ENCODE results near the gene LRRC8E.
A peak's percentile ranks its signal among the peaks of the same experiment; 100 is the strongest.
"Not testable (repeated sequence)": the region's sequence is repeated elsewhere in the genome, so short reads cannot be mapped to it uniquely, and the experiment has no call there.

LRRC8E gene

DNA sequence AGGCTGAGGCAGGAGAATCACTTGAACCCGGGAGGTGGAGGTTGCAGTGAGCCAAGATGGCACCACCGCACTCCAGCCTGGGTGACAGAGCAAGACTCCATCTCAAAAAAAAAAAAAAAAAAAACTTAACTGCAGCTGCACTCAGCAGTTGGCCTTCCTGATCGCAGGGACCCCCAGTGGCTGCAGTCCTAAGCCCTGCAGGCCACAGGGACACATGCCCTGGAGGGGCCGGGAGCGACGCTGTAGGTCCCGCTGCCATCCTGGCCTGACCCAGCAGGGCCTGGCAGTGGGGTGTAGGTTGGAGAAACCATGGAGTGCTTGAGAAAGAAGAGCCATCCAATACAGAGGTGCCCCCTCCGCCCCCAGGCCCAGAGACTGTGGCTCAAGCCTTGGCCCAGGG lies 29.2 kb upstream of the LRRC8E start:
- not testable (repeated sequence) for H3K27ac Mint-ChIP-seq; H3K4me3 Mint-ChIP-seq; DNase-seq; ATAC-seq (replicated peaks); H3K36me3 Mint-ChIP-seq (ENCODE audit: insufficient read depth); H3K9me3 Mint-ChIP-seq; H3K4me1 Mint-ChIP-seq (ENCODE audit: low read depth in 2 of 2)
- peaks cover 16 to 55% of the 10 kb centered on the region in 2 donors for H3K27me3 Mint-ChIP-seq

DNA sequence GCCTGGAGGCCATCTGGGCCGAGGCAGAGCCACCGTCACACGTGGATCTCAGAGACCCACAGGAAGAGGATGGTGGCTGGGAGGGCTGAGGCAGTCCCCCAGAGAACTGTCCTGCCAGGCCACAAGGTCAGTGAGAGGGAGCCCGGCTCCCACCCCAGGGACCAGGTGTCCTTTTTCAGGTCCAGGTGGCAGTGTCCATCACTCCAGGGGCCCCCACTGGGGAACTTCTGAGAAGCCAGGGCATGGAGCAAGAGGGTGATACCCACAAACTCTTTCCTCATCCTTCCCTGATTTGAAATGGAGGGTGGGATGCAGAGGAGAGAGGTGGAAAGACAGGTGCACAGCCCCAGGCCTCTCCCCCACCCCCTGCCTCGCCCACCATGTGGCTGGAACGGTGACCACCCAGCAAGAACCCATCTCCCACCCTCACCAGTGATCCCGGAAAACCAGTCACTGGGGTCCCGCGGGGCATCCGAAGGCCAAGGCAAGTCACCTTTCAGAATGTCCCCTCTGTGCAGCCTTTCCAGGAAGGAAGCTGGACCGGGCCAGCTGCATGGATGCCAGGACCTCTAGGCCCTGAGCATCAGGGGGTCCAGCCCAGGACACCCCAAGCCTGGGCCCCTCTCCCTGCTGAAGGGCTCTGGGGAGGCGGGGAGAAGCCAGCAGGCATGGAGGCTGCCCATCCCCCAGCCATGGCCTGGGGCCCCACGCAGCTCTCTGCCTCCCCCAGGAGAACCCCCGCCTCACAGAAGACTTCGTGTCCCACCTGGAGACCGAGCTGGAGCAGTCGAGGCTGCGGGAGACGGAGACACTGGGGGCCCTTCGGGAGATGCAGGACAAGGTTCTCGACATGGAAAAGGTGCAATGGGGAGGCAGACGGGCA lies 28.2 kb upstream of the LRRC8E start:
- Mint-ChIP-seq H3K4me1 (ENCODE audit: low read depth in 2 of 2) (peaks cover 5 to 6% of the 10 kb centered on the region in 2 donors), H3K9me3 (no peaks in the 10 kb centered on the region), H3K27ac (no peak overlapping the region), H3K27me3 (peaks cover 18 to 62% of the 10 kb centered on the region in 2 donors), H3K36me3 (ENCODE audit: insufficient read depth) (peaks cover 2% of the 10 kb centered on the region), H3K4me3 (no peak overlapping the region)
- no peak for DNase-seq
- ATAC-seq (replicated peaks), result no peak

DNA sequence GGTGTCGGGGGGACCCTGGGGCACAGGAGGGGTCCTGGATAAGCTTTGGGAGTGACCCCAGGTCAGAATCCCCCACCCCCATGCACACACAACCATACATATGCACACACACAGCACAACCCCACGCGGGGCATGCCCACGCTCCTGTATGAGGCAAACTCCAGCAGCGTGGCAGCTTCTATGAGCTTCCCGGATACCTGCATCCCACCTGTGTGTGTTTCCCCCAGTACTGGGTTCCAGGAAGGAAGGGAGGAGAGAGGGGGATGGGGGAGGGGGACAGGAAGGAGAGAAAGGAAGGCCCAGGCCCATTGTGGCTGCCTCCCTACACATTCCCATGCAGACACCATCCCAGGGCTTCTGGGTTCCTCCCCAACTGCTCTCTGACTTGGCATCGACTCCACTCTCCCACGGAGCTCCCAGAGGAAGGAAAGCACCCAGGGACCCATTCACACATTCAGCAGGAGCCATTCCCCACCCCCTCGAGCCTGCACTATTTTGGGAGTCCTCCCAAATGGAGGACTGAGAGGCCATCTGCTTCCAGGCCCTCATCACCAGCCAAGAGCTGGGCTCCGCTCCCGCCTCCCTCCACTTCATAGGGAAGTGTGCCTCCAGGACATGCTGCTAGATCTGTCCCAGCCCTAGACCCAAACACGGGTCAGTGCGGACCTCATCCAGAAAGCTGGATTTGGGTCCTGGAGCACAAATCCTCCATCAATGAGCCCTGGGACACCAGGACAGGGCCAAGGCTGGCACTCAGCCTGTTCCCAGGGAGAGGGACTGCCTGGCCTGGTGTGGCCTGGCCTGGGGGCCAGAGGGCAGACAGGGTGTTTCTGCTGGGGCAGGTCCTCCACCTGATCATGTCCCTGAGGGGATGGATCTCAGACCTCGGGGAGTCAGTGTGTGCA lies 27.3 kb upstream of the LRRC8E start:
- DNase-seq, result no peak

DNA sequence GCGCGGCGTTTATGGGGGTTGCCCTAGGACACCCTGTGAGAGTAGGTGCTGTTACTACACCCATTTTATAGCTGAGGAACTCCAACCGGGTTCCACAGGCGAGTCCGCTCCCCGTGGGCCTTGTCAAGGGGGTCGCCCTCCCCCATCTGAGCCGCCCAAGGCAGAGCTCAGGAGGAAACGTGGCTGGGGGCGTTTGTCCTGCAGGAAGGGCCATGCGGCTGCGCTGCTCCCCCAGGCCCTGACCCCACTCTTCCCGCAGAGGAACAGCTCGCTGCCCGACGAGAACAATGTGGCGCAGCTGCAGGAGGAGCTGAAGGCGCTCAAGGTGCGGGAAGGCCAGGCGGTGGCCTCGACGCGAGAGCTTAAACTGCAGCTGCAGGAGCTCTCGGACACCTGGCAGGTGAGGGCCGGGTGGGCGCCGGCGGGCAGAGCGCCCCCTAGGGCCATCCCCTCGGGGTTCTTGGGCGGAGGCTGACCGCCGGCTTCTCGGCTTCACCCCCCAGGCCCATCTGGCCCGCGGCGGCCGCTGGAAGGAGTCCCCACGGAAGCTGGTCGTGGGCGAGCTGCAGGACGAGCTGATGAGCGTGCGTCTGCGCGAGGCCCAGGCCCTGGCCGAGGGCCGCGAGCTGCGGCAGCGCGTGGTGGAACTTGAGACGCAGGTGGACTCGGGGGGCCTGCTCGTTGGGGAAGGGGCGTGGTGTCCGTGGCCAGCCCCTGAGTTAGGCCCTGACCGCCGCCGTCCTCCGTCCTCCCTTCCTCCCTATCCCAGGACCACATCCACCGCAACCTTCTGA lies 26.5 kb upstream of the LRRC8E start:
- Mint-ChIP-seq H3K9me3 (no peaks in the 10 kb centered on the region), H3K36me3 (ENCODE audit: insufficient read depth) (peaks cover 4% of the 10 kb centered on the region), H3K4me1 (ENCODE audit: low read depth in 2 of 2) (peaks cover 10% of the 10 kb centered on the region in 2 donors), H3K27ac (no peak overlapping the region), H3K27me3 (peaks cover 22 to 54% of the 10 kb centered on the region in 2 donors), H3K4me3 (peak overlapping the region; percentile 52 to 54)
- no peak for DNase-seq
- ATAC-seq (replicated peaks), result peak; percentile 15

More for the DNA sequence above, 27.3 kb upstream of the LRRC8E start:
- H3K36me3 Mint-ChIP-seq (ENCODE audit: insufficient read depth), result peaks cover 2% of the 10 kb centered on the region
- H3K9me3 Mint-ChIP-seq, result no peaks in the 10 kb centered on the region
- peaks cover 10% of the 10 kb centered on the region in 2 donors for H3K4me1 Mint-ChIP-seq (ENCODE audit: low read depth in 2 of 2)
- H3K27me3 Mint-ChIP-seq, result peaks cover 23 to 60% of the 10 kb centered on the region in 2 donors
- no peak for ATAC-seq (replicated peaks)
- H3K4me3 Mint-ChIP-seq, result peak overlapping the region; percentile 17 to 54
- H3K27ac Mint-ChIP-seq, result no peak overlapping the region

DNA sequence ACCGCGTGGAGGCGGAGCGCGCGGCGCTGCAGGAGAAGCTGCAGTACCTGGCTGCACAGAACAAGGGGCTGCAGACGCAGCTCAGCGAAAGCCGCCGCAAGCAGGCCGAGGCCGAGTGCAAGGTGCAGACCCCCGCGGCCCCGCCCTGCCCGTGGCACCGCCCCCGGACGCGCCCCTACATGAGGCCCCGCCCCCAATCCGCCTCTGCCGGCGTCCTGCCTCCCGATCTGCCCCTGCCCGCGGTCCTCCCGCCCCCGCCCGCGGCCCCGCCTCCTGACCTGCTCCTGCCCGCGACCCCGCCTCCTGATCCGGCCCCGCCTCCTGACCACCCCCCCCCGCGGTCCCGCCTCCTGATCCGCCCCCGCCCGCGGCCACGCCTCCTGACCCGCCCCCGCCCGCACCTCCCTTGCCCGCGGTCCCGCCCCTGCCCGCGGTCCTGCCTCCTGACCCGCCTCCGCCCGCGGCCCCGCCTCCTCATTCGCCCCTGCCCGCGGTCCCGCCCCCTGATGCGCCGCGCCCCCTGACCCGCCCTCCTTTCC lies 25.8 kb upstream of the LRRC8E start:
- ATAC-seq (replicated peaks) (peak; percentile 64), DNase-seq (peak; percentile 38 to 51 (median 46))
- peaks cover 18 to 52% of the 10 kb centered on the region in 2 donors for H3K27me3 Mint-ChIP-seq
- H3K36me3 Mint-ChIP-seq (ENCODE audit: insufficient read depth), result peaks cover 6% of the 10 kb centered on the region
- peak overlapping the region; percentile 52 to 54 for H3K4me3 Mint-ChIP-seq
- no peak overlapping the region for H3K27ac Mint-ChIP-seq
- no peaks in the 10 kb centered on the region for H3K9me3 Mint-ChIP-seq
- peaks cover 10% of the 10 kb centered on the region in 2 donors for H3K4me1 Mint-ChIP-seq (ENCODE audit: low read depth in 2 of 2)

DNA sequence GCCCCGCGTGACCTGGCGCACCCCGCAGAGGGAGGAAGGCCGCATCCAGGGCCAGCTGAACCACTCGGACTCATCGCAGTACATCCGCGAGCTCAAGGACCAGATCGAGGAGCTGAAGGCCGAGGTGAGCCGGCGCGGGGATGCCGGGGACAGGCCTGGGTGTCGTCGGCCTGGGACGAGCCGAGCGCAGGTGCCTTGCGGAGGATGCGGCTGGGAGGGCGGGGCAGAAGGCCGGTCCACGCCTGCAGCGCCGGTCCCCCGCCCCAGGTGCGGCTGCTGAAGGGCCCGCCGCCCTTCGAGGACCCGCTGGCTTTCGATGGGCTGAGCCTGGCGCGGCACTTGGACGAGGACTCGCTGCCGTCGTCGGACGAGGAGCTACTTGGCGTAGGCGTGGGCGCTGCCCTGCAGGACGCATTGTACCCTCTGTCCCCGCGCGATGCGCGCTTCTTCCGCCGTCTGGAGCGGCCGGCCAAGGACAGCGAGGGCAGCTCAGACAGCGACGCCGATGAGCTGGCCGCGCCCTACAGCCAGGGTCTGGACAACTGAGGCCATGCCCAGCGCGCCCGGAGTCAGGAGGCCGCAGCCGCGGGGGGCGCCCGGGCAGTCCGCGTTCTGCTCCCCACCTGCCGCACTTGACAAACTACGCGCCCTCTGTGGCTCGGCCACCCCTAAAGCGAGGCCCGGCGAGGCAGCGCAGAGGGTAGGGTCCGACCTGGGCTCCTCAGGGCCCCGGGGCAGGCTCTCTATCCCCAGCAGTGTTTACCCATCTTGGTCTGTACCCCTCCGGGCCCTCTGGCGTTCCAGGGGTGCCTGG lies 24.9 kb upstream of the LRRC8E start:
- no peak for DNase-seq
- H3K36me3 Mint-ChIP-seq (ENCODE audit: insufficient read depth), result peaks cover 8% of the 10 kb centered on the region
- H3K27me3 Mint-ChIP-seq, result peaks cover 18 to 50% of the 10 kb centered on the region in 2 donors
- H3K4me1 Mint-ChIP-seq (ENCODE audit: low read depth in 2 of 2), result peaks cover 10 to 12% of the 10 kb centered on the region in 2 donors
- no peak overlapping the region for H3K4me3 Mint-ChIP-seq
- H3K9me3 Mint-ChIP-seq, result no peaks in the 10 kb centered on the region
- no peak overlapping the region for H3K27ac Mint-ChIP-seq
- ATAC-seq (replicated peaks), result peak; percentile 21

DNA sequence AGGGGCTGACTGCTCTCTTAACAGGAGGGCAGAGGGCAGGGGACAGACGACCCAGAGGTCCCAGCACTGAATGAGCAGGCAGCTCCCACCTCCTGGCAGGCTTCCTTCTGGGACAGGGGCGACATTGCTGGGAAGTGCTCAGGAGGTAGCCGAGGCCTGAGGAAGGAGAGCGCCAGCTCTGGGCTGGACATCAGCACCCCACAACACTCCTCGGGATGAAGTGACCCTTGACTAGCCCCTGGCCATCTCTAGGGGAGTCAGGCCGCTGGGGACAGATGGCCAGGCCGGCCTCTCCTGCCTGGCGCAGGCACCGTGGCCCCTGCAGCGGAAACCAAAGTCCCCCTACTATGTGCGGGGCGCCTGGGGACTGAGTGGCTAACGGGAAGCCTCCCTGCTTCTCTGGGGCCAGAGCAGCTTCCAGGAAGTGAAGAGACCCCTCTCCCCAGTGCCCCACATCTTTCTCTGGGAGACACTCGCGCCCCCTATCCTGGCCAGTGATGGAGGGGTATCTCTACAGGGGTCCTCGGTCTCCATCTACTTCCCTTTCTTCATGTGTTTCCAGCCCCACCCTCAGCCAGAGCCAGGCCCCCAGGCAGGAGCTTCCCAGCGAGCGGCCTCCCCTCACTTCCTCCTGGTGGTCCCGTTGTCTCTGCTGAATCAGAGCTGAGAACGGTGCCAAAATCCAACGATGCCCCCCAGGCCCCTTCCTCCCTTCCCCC lies 24.2 kb upstream of the LRRC8E start:
- H3K4me1 Mint-ChIP-seq (ENCODE audit: low read depth in 2 of 2), result peaks cover 16 to 17% of the 10 kb centered on the region in 2 donors
- peaks cover 11% of the 10 kb centered on the region for H3K36me3 Mint-ChIP-seq (ENCODE audit: insufficient read depth)
- no peaks in the 10 kb centered on the region for H3K9me3 Mint-ChIP-seq
- ATAC-seq (replicated peaks) (no peak), DNase-seq (no peak)
- H3K27ac Mint-ChIP-seq, result no peak overlapping the region
- peaks cover 18 to 50% of the 10 kb centered on the region in 2 donors for H3K27me3 Mint-ChIP-seq
- H3K4me3 Mint-ChIP-seq, result peak overlapping the region in 1 of 2 donors; percentile 42

DNA sequence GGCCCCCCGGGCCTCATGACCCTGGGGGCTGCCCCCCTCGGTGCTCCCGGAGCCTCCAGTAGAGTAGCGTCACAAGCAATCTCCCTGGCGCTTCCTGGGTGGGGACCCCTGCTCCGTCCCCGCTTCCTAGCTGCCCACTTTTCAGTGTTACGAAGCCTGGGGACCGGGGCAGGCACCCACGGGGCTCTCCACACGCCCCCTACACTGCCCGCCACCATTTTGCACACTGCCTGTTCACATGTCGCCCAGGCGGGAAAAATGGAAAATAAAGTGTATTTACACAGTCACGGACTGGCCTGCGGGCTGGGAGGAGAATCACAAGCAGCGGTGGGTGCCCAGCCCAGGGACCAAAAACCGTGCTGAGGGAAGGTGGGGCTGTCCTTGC lies 23.6 kb upstream of the LRRC8E start:
- Mint-ChIP-seq H3K4me1 (ENCODE audit: low read depth in 2 of 2) (peaks cover 16 to 17% of the 10 kb centered on the region in 2 donors), H3K9me3 (no peaks in the 10 kb centered on the region), H3K36me3 (ENCODE audit: insufficient read depth) (peaks cover 11% of the 10 kb centered on the region), H3K4me3 (peak overlapping the region in 1 of 2 donors; percentile 56), H3K27me3 (peaks cover 18 to 50% of the 10 kb centered on the region in 2 donors), H3K27ac (no peak overlapping the region)
- ATAC-seq (replicated peaks) (no peak), DNase-seq (no peak)

DNA sequence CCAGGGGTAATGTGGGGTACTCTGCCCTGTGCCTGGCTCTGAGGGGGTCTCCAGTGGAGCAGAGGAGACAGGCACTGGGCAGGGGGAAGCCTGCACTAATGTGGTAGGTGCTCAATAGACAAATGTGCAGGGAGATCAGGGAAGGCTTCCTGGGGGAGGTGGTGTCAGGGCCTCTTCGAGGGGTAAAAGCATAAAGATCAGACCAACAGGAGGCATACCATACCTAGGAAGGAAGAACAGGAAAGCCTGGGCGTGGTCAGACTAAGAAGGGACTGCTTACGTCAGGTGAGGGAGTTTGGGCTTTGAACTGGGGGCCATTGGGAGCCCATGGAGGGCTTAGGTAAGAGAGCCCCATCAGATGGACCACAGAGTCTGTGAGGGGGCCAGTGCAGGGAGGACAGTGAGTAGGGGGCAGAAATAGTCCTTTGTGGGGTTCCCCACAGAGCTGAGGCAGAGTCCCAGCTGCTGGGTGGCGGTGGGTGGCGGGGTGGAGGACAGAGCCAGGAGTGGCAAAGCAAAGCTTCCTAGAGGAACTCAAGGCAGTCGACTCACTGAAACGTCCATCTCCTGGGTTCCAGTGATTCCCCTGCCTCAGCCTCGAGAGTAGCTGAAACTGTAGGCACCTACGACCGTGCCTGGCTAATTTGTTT lies 22.9 kb upstream of the LRRC8E start:
- Mint-ChIP-seq H3K4me1 (ENCODE audit: low read depth in 2 of 2) (peaks cover 16 to 19% of the 10 kb centered on the region in 2 donors), H3K36me3 (ENCODE audit: insufficient read depth) (peaks cover 11% of the 10 kb centered on the region), H3K27me3 (peaks cover 18 to 45% of the 10 kb centered on the region in 2 donors), H3K4me3 (peak overlapping the region; percentile 23 to 56), H3K27ac (no peak overlapping the region), H3K9me3 (no peaks in the 10 kb centered on the region)
- DNase-seq, result no peak
- ATAC-seq (replicated peaks), result no peak

DNA sequence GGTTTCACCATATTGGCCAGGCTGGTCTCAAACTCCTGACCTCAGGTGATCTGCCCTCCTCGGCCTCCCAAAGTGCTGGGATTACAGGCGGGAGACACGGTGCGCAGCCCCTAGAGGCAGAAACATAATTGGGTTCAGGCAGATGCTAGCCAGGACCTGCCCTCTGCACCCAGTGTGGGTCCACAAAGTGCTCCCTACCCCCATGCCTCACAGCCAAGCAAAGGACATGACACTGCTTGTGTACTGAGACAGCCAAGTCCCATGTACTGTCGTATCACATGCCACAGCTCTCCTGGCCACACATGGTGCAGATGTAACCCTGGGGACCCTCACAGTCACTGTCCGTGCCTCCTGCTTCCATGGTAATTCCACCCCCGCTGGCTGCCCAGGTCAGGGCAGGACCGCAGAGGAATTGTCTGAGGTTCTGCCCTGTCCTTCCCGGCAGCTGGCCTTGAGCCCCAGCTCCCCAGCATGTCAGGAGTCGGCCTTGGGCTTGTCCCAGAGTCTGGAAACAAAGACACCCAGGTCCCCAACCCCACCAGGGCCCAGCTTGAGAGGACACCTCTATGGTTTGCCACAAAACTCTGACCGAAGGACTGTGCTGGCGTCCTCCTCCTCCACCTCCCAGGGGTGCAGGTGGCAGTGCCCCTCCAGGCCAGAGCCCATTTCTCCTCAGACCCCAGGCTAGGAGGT lies 21.8 kb upstream of the LRRC8E start:
- Mint-ChIP-seq H3K36me3 (ENCODE audit: insufficient read depth) (peaks cover 11% of the 10 kb centered on the region), H3K9me3 (no peaks in the 10 kb centered on the region), H3K4me1 (ENCODE audit: low read depth in 2 of 2) (peaks cover 24 to 26% of the 10 kb centered on the region in 2 donors), H3K27ac (no peak overlapping the region), H3K4me3 (no peak overlapping the region), H3K27me3 (peaks cover 14 to 44% of the 10 kb centered on the region in 2 donors)
- no peak for ATAC-seq (replicated peaks)
- no peak for DNase-seq

All from effector memory CD8-positive, alpha-beta T cell (primary cell).